Activated naive CD4-positive, alpha-beta T cell treated with anti-CD3 and anti-CD28 coated beads for 36 hours (primary cell): ENCODE results near the gene ATAD3B. TPM values are rescaled to one million over a fixed set of nuclear protein-coding genes. Genes with fewer than 3 reads are reported as not detected.

Experiments
- CTCF ChIA-PET: fragments of 350-600 bp; sonication (Branson Sonifier 250); formaldehyde crosslinking; loops from one replicate; lab custom pipeline; 2021; ENCODE audit warnings: antibody characterized with exemption; lab: Charles Lee
- DNase-seq: peaks from one replicate; pipeline ENCODE4 v3.0.0-alpha.2; 2020
- H3K27ac Mint-ChIP-seq: one replicate; pipeline ENCODE4 v1.8.0; 2021; ENCODE audit warnings: mild to moderate bottlenecking, mixed read lengths
- H3K27me3 Mint-ChIP-seq: one replicate; pipeline ENCODE4 v1.8.0; 2021; ENCODE audit warnings: low read depth, mixed read lengths
- H3K36me3 Mint-ChIP-seq: one replicate; pipeline ENCODE4 v1.8.0; 2021; ENCODE audit warnings: low read depth, mixed read lengths
- H3K4me1 Mint-ChIP-seq: one replicate; pipeline ENCODE4 v1.8.0; 2021; ENCODE audit warnings: low read depth, mixed read lengths
- H3K4me3 Mint-ChIP-seq: one replicate; pipeline ENCODE4 v1.8.0; 2021; ENCODE audit warnings: mild to moderate bottlenecking, moderate library complexity, mixed read lengths
- H3K9me3 Mint-ChIP-seq: one replicate; pipeline ENCODE4 v1.8.0; 2021; ENCODE audit warnings: mixed read lengths
- intact Hi-C: fragments of 100-400 bp; cut with micrococcal nuclease; formaldehyde crosslinking; loops from one replicate; pipeline ENCODE4 v1.15.1; 2023
- total RNA-seq, 2 experiments: library from RNA; stranded (reverse); gene quantifications; one replicate each; pipeline ENCODE4 v1.2.3, GENCODE V29; 2021

Gene ATAD3B
- total RNA-seq, 2 experiments from 2014 or later: 32.7 to 38.7 TPM

GRCh38 chr1:1435106-1435903 lies 36.3 kb upstream of the ATAD3B start, which contains the start of gene VWA1:
VWA1 (plus strand) TSS chr1:1435690; CDS start chr1:1435749, 59 bp downstream.
- peak; percentile 48 for DNase-seq
- Mint-ChIP-seq H3K27ac (no peak within 1 kb of the TSS), H3K4me1 (peaks cover 11% of the 10 kb centered on the region), H3K27me3 (peaks cover 21% of the 10 kb centered on the region), H3K36me3 (no peaks in the 10 kb centered on the region), H3K4me3 (peak within 1 kb of the TSS; percentile 60), H3K9me3 (no peaks in the 10 kb centered on the region)
- intact Hi-C loops: no loop called here
- CTCF ChIA-PET: no interaction called here

DNA sequence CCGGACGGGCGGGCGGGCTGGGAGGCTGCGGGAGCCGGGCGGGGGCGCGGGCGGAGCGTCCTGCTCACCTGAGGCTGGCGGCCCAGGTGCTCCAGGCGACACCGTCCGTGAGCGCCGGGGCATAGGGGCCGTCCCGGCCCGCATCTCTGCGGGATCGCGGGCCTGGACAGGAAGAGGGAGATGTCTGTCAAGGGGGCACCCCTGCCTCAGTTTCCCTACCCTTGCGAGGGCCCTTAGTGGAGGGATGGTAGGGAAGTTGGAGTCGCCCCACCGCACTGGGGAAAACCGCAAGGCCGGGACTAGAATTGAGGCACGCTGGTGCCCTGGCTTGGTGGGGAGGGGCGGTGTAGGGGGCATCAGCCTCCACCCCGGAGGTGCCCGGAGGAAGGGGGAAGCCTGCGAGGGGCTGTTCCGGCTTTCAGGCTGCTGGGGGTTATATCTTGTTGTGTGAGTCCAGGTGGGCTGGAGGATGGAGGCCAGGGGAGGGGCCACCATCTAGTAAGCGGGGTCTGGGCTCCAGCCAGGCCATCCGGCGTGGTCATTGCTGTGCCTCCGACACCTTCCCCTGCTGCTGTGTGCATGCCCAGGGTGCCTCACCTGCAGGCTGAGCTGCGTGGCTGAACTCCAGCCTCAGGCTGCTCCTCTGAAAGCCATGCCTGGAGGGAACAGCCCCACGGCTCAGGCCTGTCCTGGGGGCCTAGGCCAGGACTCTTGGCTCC lies 35.5 kb upstream of the ATAD3B start:
- Mint-ChIP-seq H3K4me1 (peaks cover 14% of the 10 kb centered on the region), H3K4me3 (peak overlapping the region; percentile 60), H3K27ac (no peak overlapping the region), H3K27me3 (peaks cover 25% of the 10 kb centered on the region), H3K9me3 (no peaks in the 10 kb centered on the region), H3K36me3 (no peaks in the 10 kb centered on the region)
- intact Hi-C loops: no loop called here
- DNase-seq: no peak
- CTCF ChIA-PET: no interaction called here

DNA sequence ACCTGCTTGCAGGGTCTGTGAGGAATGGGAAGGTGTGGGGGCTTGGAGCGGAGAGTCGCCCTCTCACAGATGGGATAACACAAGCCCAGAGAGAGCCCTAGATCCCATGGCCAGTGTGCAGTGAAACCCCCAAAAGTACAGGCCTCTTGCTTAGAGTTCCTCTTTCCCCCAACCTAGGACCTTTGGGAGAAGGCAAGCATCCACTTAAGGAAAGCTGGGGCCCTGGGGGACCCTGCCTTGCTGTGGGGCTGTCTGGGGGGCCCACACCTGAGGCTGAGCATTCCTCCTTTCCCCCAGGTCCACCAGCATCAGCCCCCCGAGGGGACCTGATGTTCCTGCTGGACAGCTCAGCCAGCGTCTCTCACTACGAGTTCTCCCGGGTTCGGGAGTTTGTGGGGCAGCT lies 34.9 kb upstream of the ATAD3B start:
- Mint-ChIP-seq H3K27ac (no peak overlapping the region), H3K36me3 (no peaks in the 10 kb centered on the region), H3K9me3 (no peaks in the 10 kb centered on the region), H3K4me3 (peak overlapping the region; percentile 60), H3K27me3 (peaks cover 25% of the 10 kb centered on the region), H3K4me1 (peaks cover 14% of the 10 kb centered on the region)
- no peak for DNase-seq
- intact Hi-C loops: no loop called here
- CTCF ChIA-PET: no interaction called here

DNA sequence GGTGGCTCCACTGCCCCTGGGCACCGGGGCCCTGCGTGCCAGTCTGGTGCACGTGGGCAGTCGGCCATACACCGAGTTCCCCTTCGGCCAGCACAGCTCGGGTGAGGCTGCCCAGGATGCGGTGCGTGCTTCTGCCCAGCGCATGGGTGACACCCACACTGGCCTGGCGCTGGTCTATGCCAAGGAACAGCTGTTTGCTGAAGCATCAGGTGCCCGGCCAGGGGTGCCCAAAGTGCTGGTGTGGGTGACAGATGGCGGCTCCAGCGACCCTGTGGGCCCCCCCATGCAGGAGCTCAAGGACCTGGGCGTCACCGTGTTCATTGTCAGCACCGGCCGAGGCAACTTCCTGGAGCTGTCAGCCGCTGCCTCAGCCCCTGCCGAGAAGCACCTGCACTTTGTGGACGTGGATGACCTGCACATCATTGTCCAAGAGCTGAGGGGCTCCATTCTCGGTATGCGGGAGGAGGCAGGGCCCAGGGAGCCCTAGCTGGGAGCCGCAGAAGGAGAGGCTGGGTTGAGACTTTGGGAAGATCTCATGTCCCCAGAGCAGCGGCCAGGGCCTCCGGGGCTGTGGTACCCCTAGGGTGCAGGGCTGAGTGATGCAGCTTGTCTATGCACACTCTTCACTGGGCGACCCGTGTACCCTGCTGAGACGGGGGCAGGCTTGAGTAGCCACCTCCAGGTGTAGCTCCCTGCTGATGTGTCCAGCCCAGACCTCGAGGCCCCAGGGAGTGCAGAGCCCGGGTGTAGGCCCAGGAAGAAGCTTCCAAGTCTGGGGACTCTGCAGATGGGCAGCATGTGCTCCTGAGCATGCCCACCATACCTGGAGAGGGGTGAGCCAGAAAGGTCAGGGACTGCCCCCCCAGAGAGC lies 34.3 kb upstream of the ATAD3B start:
- no peak for DNase-seq
- Mint-ChIP-seq H3K27ac (no peak overlapping the region), H3K9me3 (no peaks in the 10 kb centered on the region), H3K4me3 (no peak overlapping the region), H3K4me1 (peaks cover 14% of the 10 kb centered on the region), H3K36me3 (no peaks in the 10 kb centered on the region), H3K27me3 (peaks cover 25% of the 10 kb centered on the region)
- intact Hi-C loops: no loop called here
- CTCF ChIA-PET: no interaction called here

DNA sequence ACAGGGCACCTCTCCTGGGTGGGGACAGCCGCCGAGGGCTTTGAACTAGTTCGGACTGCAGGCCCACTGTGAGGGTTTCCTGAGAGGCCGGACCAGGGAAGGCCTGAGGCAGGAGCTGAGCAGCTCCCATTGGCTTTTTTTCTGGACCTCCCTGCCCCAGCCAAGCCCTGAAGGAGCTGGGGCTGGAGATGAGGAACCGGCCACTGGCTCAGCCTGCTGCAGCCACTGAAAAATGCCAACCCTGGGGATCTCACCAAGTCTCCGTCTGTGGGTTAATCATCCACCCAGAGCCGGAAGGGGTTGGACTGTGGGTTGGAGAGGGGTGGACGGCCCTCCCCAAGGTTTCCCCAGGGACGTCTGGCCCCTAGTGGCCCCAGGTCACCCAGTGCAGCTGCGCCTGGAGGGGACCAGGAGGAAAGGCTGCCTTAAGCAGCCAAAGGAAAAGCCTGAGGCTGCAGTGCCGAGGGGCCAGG lies 33.6 kb upstream of the ATAD3B start:
- CTCF ChIA-PET: no interaction called here
- Mint-ChIP-seq H3K36me3 (no peaks in the 10 kb centered on the region), H3K4me3 (no peak overlapping the region), H3K27me3 (peaks cover 23% of the 10 kb centered on the region), H3K27ac (no peak overlapping the region), H3K4me1 (peaks cover 14% of the 10 kb centered on the region), H3K9me3 (no peaks in the 10 kb centered on the region)
- no peak for DNase-seq
- intact Hi-C loops: no loop called here

DNA sequence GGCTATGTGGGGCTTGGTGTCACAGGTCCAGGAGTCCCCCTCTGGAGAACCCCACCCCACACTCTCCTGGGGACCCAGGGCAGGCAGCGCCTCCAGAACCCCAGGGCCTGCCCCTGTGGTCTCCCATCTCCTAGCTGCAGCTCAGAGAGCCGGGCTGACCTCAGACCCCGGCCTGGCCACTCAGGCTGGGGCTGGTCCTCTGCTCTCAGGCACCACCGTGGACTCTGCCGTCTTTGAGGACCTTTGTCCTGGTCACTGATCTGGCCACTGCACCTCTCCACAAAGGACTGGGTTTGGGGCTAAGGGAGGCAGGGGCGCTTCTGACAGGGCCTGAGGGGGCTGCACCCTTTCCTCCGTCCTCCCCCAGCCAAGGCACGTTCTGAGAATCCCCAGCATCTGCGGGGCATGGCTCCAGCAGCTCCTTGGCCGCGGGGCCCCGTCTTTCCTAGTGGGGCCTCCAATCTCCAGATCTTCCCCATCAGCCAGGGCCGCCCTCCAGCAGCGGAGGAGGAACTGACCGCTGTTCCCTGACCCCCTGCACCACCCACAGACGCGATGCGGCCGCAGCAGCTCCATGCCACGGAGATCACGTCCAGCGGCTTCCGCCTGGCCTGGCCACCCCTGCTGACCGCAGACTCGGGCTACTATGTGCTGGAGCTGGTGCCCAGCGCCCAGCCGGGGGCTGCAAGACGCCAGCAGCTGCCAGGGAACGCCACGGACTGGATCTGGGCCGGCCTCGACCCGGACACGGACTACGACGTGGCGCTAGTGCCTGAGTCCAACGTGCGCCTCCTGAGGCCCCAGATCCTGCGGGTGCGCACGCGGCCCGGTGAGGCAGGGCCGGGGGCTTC lies 32.8 kb upstream of the ATAD3B start:
- no peak for DNase-seq
- CTCF ChIA-PET: no interaction called here
- Mint-ChIP-seq H3K27me3 (peaks cover 23% of the 10 kb centered on the region), H3K4me3 (no peak overlapping the region), H3K27ac (no peak overlapping the region), H3K4me1 (peaks cover 11% of the 10 kb centered on the region), H3K9me3 (no peaks in the 10 kb centered on the region), H3K36me3 (no peaks in the 10 kb centered on the region)
- intact Hi-C loops: no loop called here

DNA sequence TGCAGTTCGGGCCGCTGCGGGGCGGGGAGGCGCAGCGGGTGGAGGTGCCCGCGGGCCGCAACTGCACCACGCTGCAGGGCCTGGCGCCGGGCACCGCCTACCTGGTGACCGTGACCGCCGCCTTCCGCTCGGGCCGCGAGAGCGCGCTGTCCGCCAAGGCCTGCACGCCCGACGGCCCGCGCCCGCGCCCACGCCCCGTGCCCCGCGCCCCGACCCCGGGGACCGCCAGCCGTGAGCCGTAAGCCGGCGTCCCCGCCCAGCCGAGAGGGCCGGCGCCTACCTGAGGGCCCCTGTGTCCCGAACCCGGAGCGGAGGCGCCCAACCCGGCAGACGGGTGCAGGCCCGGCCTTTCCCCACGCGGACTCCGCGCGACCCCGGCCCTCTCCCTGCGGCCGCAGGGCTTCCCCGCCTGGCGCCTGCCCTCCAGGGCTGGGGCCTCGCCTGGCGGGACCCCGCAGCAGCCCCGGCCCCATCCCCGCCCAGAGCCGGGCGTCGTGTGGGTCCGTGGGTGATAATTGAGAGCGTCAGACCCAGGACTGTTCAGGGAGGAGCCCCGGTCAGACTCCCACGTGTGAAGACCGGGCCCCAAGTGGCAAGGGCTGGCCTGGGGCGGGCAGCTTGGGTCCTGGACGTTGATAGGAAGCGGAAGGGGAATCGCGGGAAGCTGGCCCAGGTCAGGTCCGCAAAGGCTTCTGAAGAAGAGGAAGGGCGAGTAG lies 31.9 kb upstream of the ATAD3B start:
- Mint-ChIP-seq H3K27me3 (peaks cover 23% of the 10 kb centered on the region), H3K4me1 (peaks cover 11% of the 10 kb centered on the region), H3K36me3 (no peaks in the 10 kb centered on the region), H3K27ac (no peak overlapping the region), H3K9me3 (no peaks in the 10 kb centered on the region), H3K4me3 (no peak overlapping the region)
- no peak for DNase-seq
- intact Hi-C loops: no loop called here
- CTCF ChIA-PET: interaction anchor here (1.1 to 2.5 kb wide), 4 partner anchors 11 to 62 kb away, joined by 4 to 14 read pairs (median 8); partner anchors contain the start of gene CCNL2

GRCh38 chr1:1440262-1441001 lies 31.1 kb upstream of the ATAD3B start:
- Mint-ChIP-seq H3K4me3 (no peak overlapping the region), H3K27me3 (peaks cover 18% of the 10 kb centered on the region), H3K4me1 (peaks cover 6% of the 10 kb centered on the region), H3K9me3 (no peaks in the 10 kb centered on the region), H3K27ac (no peak overlapping the region), H3K36me3 (no peaks in the 10 kb centered on the region)
- no peak for DNase-seq
- intact Hi-C loops: loop anchor here (1.0 kb wide), 2 partner anchors 65 kb away; partner anchors contain the start of gene AURKAIP1
- CTCF ChIA-PET: interaction anchor here (0.6 to 2.5 kb wide), 10 partner anchors 8 to 311 kb away, joined by 3 to 14 read pairs (median 4); partner anchors contain the start of gene CCNL2

DNA sequence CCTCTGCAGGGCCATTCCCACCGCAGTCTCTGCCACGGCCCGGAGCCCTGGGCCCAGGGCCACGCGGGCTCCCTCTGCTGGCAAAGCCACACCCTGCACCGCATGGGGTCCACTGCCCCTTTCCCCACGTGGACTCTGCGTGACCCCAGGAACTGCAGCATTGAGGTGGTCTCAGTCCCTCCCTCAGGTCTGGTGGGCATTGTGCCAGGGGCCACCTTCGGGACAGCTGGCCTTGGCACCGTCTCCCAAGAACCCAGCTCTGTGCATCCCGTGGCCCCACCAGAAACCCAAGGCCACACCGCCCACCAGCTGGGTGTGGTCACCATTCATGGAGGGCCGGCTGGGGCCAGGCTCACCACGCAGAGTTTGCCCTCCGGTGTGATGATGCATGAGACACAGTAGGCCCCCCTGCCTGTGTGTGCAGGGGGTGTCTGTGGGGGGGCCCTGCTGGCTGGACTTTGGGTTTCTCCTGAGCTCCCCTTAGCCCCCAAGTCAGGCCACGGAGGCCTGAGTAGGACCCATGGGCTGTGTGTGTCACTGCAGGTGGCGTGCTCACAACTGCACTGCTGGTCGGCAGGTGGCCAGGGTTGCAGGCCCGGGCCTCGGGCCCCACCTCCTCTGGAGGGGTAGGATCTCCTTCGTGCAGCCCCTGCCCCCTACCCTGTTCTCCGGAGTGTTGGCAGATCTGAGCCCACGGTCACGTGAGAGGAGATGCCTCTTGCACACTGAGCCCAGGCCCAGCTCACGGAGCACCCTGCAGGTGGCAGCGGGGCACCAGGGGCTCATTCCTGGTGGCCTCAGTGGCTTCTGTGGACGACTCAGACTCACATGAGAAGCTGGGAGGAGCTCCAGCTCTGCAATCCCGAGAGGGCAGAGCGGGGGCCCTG lies 30.3 kb upstream of the ATAD3B start:
- H3K9me3 Mint-ChIP-seq: no peaks in the 10 kb centered on the region
- CTCF ChIA-PET: interaction anchor here (0.6 to 2.5 kb wide), 14 partner anchors 9 to 311 kb away, joined by 3 to 14 read pairs (median 4); partner anchors contain the start of gene CCNL2
- intact Hi-C loops: loop anchor here (1.0 kb wide), 2 partner anchors 64 to 66 kb away; partner anchors contain the start of gene AURKAIP1
- peaks cover 5% of the 10 kb centered on the region for H3K4me1 Mint-ChIP-seq
- no peak overlapping the region for H3K27ac Mint-ChIP-seq
- H3K36me3 Mint-ChIP-seq: no peaks in the 10 kb centered on the region
- no peak overlapping the region for H3K4me3 Mint-ChIP-seq
- DNase-seq: peak; percentile 60
- H3K27me3 Mint-ChIP-seq: peaks cover 14% of the 10 kb centered on the region
